Activated CD8-positive, alpha-beta T cell treated with anti-CD3 and anti-CD28 coated beads for 36 hours (primary cell): Measurements from ENCODE around the gene FOXO6. TPM values are rescaled to one million over a fixed set of nuclear protein-coding genes. Genes with fewer than 3 reads are reported as not detected.

Experiments
- ATAC-seq: fragments of 200-7000 bp; cut with Tn5 transposase; one replicate; pipeline ENCODE4 v1.10.0; 2021; ENCODE audit warnings: mild to moderate bottlenecking, moderate library complexity
- CTCF ChIA-PET: fragments of 350-600 bp; sonication (Branson Sonifier 250); formaldehyde crosslinking; loops from one replicate; lab custom pipeline; 2021; ENCODE audit warnings: antibody characterized with exemption; lab: Charles Lee
- POLR2A ChIA-PET: fragments of 350-600 bp; sonication (Branson Sonifier 250); formaldehyde crosslinking; loops from one replicate; lab custom pipeline; 2021; ENCODE audit warnings: antibody characterized with exemption; lab: Charles Lee
- DNase-seq: peaks from one replicate; pipeline ENCODE4 v3.0.0-alpha.2; 2020
- H3K27ac Mint-ChIP-seq: one replicate; pipeline ENCODE4 v1.8.0; 2021; ENCODE audit warnings: mild to moderate bottlenecking, mixed read lengths
- H3K27me3 Mint-ChIP-seq: one replicate; pipeline ENCODE4 v1.8.0; 2021; ENCODE audit warnings: mixed read lengths
- H3K36me3 Mint-ChIP-seq: one replicate; pipeline ENCODE4 v1.8.0; 2021; ENCODE audit warnings: low read depth, mixed read lengths
- H3K4me1 Mint-ChIP-seq: one replicate; pipeline ENCODE4 v1.8.0; 2021; ENCODE audit warnings: low read depth, mixed read lengths
- H3K4me3 Mint-ChIP-seq: one replicate; pipeline ENCODE4 v1.8.0; 2021; ENCODE audit warnings: mild to moderate bottlenecking, moderate library complexity, mixed read lengths
- H3K9me3 Mint-ChIP-seq: one replicate; pipeline ENCODE4 v1.8.0; 2021; ENCODE audit warnings: mixed read lengths
- CTCF ChIP-seq: fragments of 200-600 bp; IDR thresholded peaks from one replicate; pipeline ENCODE4 v1.8.0; 2022; ENCODE audit warnings: antibody characterized with exemption, mild to moderate bottlenecking
- intact Hi-C: fragments of 100-400 bp; cut with micrococcal nuclease; formaldehyde crosslinking; loops from one replicate; pipeline ENCODE4 v1.10.0; 2022
- total RNA-seq, 2 experiments: library from RNA; stranded (reverse); gene quantifications; one replicate each; pipeline ENCODE4 v1.2.3, GENCODE V29; 2021

FOXO6 gene
- total RNA-seq, 2 experiments from 2014 or later = 0.49 to 0.68 TPM

- Mint-ChIP-seq H3K36me3 (no peaks in the 10 kb centered on the region), H3K9me3 (no peaks in the 10 kb centered on the region), H3K27me3 (peaks cover 9% of the 10 kb centered on the region), H3K4me3 (no peak overlapping the region), H3K4me1 (no peaks in the 10 kb centered on the region), H3K27ac (no peak overlapping the region)
- peak; percentile 94 for TF ChIP-seq CTCF
- peak; percentile 65 for DNase-seq
- intact Hi-C loops = loop anchor here (2.0 to 5.0 kb wide), 3 partner anchors 94 to 148 kb away; no protein-coding TSS in a partner anchor
- ChIA-PET POLR2A (interaction anchor here (1.3 kb wide), 1 partner anchor 95 kb away, joined by 3 read pairs; no protein-coding TSS in a partner anchor), CTCF (interaction anchor here (0.7 to 5.1 kb wide), 21 partner anchors 10 to 155 kb away, joined by 3 to 65 read pairs (median 4); partner anchors contain the start of gene FOXO6)
- ATAC-seq = peak; percentile 79
Measured at GRCh38 chr1:41416552-41417334, 55.5 kb downstream of the FOXO6 start.

DNA sequence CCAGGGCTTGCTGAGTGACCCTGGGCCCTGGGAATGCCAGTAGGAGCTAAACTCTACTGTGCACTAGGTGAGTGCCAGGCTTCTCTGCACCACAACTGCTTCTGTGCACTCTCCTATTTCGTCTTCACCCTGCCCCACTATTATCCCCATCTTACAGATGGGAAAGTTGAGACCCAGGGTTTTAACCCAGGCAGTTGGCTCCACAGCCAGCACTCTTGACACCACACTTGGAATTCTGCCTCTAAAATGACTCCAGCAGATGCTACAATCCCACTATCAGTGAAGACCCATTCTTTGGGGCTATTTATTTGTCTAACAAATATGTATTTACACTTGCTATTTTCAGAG lies 56.1 kb downstream of the FOXO6 start:
- Mint-ChIP-seq H3K9me3 (no peaks in the 10 kb centered on the region), H3K4me3 (no peak overlapping the region), H3K27ac (no peak overlapping the region), H3K27me3 (peaks cover 9% of the 10 kb centered on the region), H3K4me1 (no peaks in the 10 kb centered on the region), H3K36me3 (no peaks in the 10 kb centered on the region)
- ChIA-PET CTCF (interaction anchor here (0.7 to 5.1 kb wide), 23 partner anchors 9 to 156 kb away, joined by 3 to 65 read pairs (median 4); partner anchors contain the start of gene FOXO6), POLR2A (interaction anchor here (1.0 to 1.3 kb wide), 2 partner anchors 11 to 96 kb away, joined by 3 read pairs; no protein-coding TSS in a partner anchor)
- ATAC-seq = no peak
- no peak for TF ChIP-seq CTCF
- DNase-seq = no peak
- intact Hi-C loops = loop anchor here (2.0 to 5.0 kb wide), 3 partner anchors 95 to 149 kb away; no protein-coding TSS in a partner anchor

GRCh38 chr1:41417746-41418145 lies 56.5 kb downstream of the FOXO6 start:
- no peaks in the 10 kb centered on the region for H3K36me3 Mint-ChIP-seq
- TF ChIP-seq CTCF = no peak
- peaks cover 9% of the 10 kb centered on the region for H3K27me3 Mint-ChIP-seq
- ChIA-PET POLR2A (interaction anchor here (1.0 to 1.3 kb wide), 2 partner anchors 12 to 96 kb away, joined by 3 read pairs; no protein-coding TSS in a partner anchor), CTCF (interaction anchor here (0.7 to 5.1 kb wide), 23 partner anchors 9 to 156 kb away, joined by 3 to 65 read pairs (median 4); partner anchors contain the start of gene FOXO6)
- H3K9me3 Mint-ChIP-seq = no peaks in the 10 kb centered on the region
- DNase-seq (no peak), ATAC-seq (no peak)
- H3K27ac Mint-ChIP-seq = no peak overlapping the region
- H3K4me3 Mint-ChIP-seq = no peak overlapping the region
- intact Hi-C loops = loop anchor here (2.0 to 5.0 kb wide), 3 partner anchors 95 to 149 kb away; no protein-coding TSS in a partner anchor
- no peaks in the 10 kb centered on the region for H3K4me1 Mint-ChIP-seq

- POLR2A ChIA-PET = interaction anchor here (0.9 kb wide), 1 partner anchor 37 kb away, joined by 3 read pairs; no protein-coding TSS in a partner anchor
- Mint-ChIP-seq H3K36me3 (no peaks in the 10 kb centered on the region), H3K4me3 (no peak overlapping the region), H3K27me3 (peaks cover 9% of the 10 kb centered on the region), H3K9me3 (no peaks in the 10 kb centered on the region), H3K27ac (no peak overlapping the region), H3K4me1 (no peaks in the 10 kb centered on the region)
- TF ChIP-seq CTCF = no peak
- DNase-seq (no peak), ATAC-seq (no peak)
- intact Hi-C loops = loop anchor here (5.0 kb wide), 2 partner anchors 97 to 137 kb away; no protein-coding TSS in a partner anchor
- CTCF ChIA-PET = interaction anchor here (1.3 to 5.1 kb wide), 4 partner anchors 96 to 136 kb away, joined by 3 to 65 read pairs (median 22); no protein-coding TSS in a partner anchor
Measured at GRCh38 chr1:41418857-41419583, 57.8 kb downstream of the FOXO6 start.
